Pancreas (tissue), 10 donors: ENCODE measurements around the gene ERC1. TPM values are rescaled to one million over a fixed set of nuclear protein-coding genes. Genes with fewer than 3 reads are reported as not detected.
"Not testable (repeated sequence)": the region's sequence is repeated elsewhere in the genome, so short reads cannot be mapped to it uniquely, and the experiment has no call there.

Source experiments
- ATAC-seq, 4 donors: fragments of 200-7000 bp; cut with Tn5 transposase; one replicate each; pipeline versions ENCODE4 v1.8.0 to v1.9.1; 2020; ENCODE audit warnings: mild to moderate bottlenecking in 4 of 4, moderate library complexity in 4 of 4
- DNase-seq, 6 donors: peaks; one replicate each; pipeline ENCODE4 v3.0.0-alpha.2; 2020
- FAIRE-seq: peaks from 2 replicates; lab custom pipeline; 2012; peaks lifted over from hg19 to GRCh38; lab: Jason Lieb, UNC
- H3K27ac ChIP-seq, 4 donors: fragments of 200-600 bp; sonication (generic); 1 replicate in 3 of 4; 2 replicates in 1 of 4; pipeline versions ENCODE4 v1.5.0 to v1.8.0; 2020
- H3K27me3 ChIP-seq, 4 donors: fragments of 200-600 bp; one replicate each; pipeline ENCODE4 v1.8.0; 2021
- H3K36me3 ChIP-seq, 3 donors: fragments of 200-600 bp; sonication (generic) in 1 of 3; one replicate each; pipeline versions ENCODE4 v1.5.0 to v1.8.0; 2020 to 2021
- H3K4me1 ChIP-seq, 3 donors: fragments of 200-600 bp; one replicate each; pipeline ENCODE4 v1.8.0; 2021
- H3K4me3 ChIP-seq, 4 donors: fragments of 200-600 bp; sonication (generic) in 2 of 4; one replicate each; pipeline versions ENCODE4 v1.5.0 to v1.8.0; 2020 to 2021
- H3K9me3 ChIP-seq, 4 donors: fragments of 200-600 bp; one replicate each; pipeline ENCODE4 v1.8.0; 2021
- WGBS, 2 donors: extraction: QIAGEN DNeasy Blood & Tissue Kit; methylation state at CpG; one replicate each; pipeline ENCODE4 v1.1.7; 2013; 5-methylcytosine and 5-hydroxymethylcytosine counted together
- intact Hi-C, 3 donors: fragments of 100-400 bp; cut with DNase I; formaldehyde crosslinking; loops; one replicate each; pipeline versions ENCODE4 v1.11.1 to v1.14.2; 2022
- polyA plus RNA-seq, 2 donors: library from polyadenylated mRNA; stranded (reverse); fragments of 200-250 nt; gene quantifications; one replicate each; pipeline ENCODE4 v1.2.3, GENCODE V29; 2013
- total RNA-seq, 6 donors: library from RNA; stranded (reverse); fragmentation: NEBNext Ultra II Directional in 4 of 6; extraction: Animal tissue kit (Norgen Biotek cat#: 25700) in 4 of 6; gene quantifications; one replicate each; pipeline versions ENCODE4 v1.2.1 to v1.2.4, GENCODE V29; 2021 to 2023
- TF ChIP-seq, protein P1 (sequence below), 4 donors: fragments of 200-600 bp; sonication (generic) in 3 of 4; IDR thresholded peaks; one replicate each; pipeline versions ENCODE4 v1.5.0 to v1.8.0; 2021; ENCODE audit warnings: antibody characterized with exemption in 4 of 4
- donor health status: healthy with polysubstance abuse.
- donor health status: DM: no; HTN: no; CAD: no; lungs with moderate emphysema.
- donor health status: DM: no; HTN: no; CAD: no.
- donor health status: control.
- donor health status: control.
- donor health status: Bipolar disorder and iron deficiency.
- donor health status: DM: yes; HTN: yes; CAD: no.
- donor health status: DM: no; HTN: no; CAD: no.
- donor health status: DM: no; HTN: no; CAD: no.
- donor health status: DM: yes; HTN: yes; CAD: no.

ERC1 gene
- total and polyA plus RNA-seq, 8 donors, result 4.1 to 41.4 (median 20.5) TPM

DNA sequence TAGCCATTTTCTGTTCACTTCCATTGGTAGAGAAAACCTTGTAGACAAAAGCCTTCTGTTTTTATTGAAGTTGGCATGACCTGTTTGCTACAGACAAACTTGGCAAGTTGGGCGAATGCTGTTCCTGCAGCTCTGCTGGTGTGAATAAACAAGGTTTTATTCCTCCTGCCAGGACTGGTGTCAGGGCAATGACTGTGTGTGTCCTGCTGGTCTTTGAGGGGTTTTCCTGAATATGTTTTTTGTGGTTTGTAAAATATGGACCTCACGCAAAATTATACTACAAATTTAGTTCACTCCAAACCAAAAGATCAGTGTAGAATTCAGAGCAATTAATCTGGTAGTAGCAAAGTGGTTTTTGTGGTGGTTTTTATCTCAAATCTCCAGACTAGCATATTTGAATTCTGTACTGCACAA lies 140.8 kb downstream of the ERC1 start:
- ATAC-seq (peak; percentile 55 to 82 (median 78)), DNase-seq (peak in 2 of 6 donors; percentile 52 to 64), FAIRE-seq (no peak)
- no peaks in the 10 kb centered on the region for H3K27me3 ChIP-seq
- intact Hi-C loops, result no loop called here
- H3K4me1 ChIP-seq, result peaks cover 10 to 18% (median 17%) of the 10 kb centered on the region in 3 donors
- H3K4me3 ChIP-seq, result no peak overlapping the region
- H3K36me3 ChIP-seq, result no peaks in the 10 kb centered on the region
- TF ChIP-seq, protein P1, sequence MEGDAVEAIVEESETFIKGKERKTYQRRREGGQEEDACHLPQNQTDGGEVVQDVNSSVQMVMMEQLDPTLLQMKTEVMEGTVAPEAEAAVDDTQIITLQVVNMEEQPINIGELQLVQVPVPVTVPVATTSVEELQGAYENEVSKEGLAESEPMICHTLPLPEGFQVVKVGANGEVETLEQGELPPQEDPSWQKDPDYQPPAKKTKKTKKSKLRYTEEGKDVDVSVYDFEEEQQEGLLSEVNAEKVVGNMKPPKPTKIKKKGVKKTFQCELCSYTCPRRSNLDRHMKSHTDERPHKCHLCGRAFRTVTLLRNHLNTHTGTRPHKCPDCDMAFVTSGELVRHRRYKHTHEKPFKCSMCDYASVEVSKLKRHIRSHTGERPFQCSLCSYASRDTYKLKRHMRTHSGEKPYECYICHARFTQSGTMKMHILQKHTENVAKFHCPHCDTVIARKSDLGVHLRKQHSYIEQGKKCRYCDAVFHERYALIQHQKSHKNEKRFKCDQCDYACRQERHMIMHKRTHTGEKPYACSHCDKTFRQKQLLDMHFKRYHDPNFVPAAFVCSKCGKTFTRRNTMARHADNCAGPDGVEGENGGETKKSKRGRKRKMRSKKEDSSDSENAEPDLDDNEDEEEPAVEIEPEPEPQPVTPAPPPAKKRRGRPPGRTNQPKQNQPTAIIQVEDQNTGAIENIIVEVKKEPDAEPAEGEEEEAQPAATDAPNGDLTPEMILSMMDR (IDR thresholded peaks at IDR 0.05), result no peak
- peak overlapping the region in 2 of 4 donors; percentile 66 to 69 for H3K27ac ChIP-seq
- 27% methylated on average over 2 of the region's 2 CpGs for WGBS, 2 donors
- no peaks in the 10 kb centered on the region for H3K9me3 ChIP-seq

DNA sequence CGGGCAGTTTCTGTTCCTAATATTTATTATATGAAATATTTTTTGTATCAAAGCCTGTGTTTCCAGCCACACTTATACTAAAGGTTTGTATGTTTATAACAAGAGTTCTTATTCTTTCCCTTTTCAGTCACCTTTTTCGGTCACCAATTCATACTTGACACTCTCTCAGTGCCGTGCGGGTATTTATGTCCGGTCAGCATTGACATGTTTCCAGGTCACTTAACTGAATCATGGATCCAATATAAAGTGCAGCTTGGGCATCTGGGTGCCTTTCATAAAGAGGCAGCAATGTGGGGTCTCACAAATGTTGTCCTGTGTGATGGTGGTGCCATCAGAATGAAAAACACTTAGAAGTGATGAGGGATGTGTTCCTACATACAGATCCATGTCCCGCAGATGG lies 141.3 kb downstream of the ERC1 start:
- DNase-seq, result no peak
- ATAC-seq, result no peak
- Histone ChIP-seq H3K4me1 (peaks cover 10 to 18% (median 17%) of the 10 kb centered on the region in 3 donors), H3K27me3 (no peaks in the 10 kb centered on the region), H3K9me3 (no peaks in the 10 kb centered on the region), H3K36me3 (no peaks in the 10 kb centered on the region), H3K27ac (peak overlapping the region in 2 of 4 donors; percentile 66 to 69), H3K4me3 (no peak overlapping the region)
- intact Hi-C loops, result no loop called here
- 63 to 70% methylated on average over 6 of the region's 6 CpGs for WGBS, 2 donors
- no peak for FAIRE-seq
- TF ChIP-seq, protein P1 (IDR thresholded peaks at IDR 0.05), result no peak

DNA sequence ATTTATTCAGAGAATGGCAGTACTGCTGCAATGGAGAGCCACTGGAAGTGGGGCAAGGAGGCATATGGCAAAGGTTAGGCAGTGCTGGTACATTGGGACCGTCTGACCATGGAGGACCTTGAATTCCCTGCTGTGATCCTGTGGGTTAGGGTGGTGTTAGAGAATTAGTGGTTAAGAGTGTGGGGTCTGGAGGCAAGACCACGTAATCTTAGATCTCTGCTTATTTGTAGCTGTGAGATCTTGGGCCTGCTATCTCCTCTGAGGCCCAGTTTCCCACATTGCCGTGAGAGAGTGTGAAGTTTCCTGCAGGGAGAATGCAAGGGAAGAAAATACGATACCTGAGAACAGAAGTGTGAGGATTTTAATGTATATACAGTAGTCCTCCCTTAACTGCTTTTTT lies 147.7 kb downstream of the ERC1 start:
- Histone ChIP-seq H3K9me3 (no peaks in the 10 kb centered on the region), H3K27me3 (no peaks in the 10 kb centered on the region), H3K4me1 (no peaks in the 10 kb centered on the region), H3K36me3 (no peaks in the 10 kb centered on the region), H3K27ac (no peak overlapping the region), H3K4me3 (no peak overlapping the region)
- DNase-seq (no peak), FAIRE-seq (no peak), ATAC-seq (no peak)
- intact Hi-C loops, result no loop called here
- TF ChIP-seq, protein P1 (IDR thresholded peaks at IDR 0.05), result no peak
- 95 to 97% methylated on average over 4 of the region's 4 CpGs for WGBS, 2 donors

DNA sequence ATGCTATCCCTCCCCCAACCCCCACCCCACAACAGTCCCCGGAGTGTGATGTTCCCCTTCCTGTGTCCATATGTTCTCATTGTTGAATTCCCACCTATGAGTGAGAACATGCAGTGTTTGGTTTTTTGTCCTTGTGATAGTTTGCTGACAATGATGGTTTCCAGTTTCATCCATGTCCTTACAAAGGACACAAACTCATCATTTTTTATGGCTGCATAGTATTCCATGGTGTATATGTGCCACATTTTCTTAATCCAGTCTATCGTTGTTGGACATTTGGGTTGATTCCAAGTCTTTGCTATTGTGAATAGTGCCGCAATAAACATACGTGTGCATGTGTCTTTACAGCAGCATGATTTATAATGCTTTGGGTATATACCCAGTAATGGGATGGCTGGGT lies 155.7 kb downstream of the ERC1 start:
- 98 to 100% methylated on average over 2 to 4 of the region's 4 CpGs for WGBS, 2 donors
- FAIRE-seq, H3K4me1 ChIP-seq, ATAC-seq, H3K4me3 ChIP-seq, DNase-seq, H3K9me3 ChIP-seq, H3K27me3 ChIP-seq, intact Hi-C loops, H3K27ac ChIP-seq, H3K36me3 ChIP-seq: not testable (repeated sequence)

DNA sequence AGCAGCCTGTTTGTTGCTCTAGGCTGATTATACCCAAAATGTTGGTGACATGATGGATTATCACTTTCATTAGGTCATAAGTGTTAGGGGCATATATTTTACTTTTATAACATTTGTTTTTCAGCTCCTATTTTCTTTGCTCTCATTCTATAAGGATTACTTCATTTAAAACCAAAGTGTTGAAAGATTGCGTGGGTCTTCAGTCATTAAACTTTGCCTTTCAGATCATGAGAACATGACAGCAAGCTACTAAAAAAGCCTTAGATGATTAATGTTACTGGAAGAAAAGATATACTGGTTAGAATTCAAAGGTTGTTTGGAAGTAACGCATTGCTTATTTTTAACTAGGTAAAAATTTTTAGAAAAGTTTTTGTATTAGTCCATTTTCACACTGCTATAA lies 156.8 kb downstream of the ERC1 start:
- Histone ChIP-seq H3K4me3 (no peak overlapping the region), H3K4me1 (no peaks in the 10 kb centered on the region), H3K36me3 (peaks cover 0 to 6% (median 0%) of the 10 kb centered on the region in 3 donors), H3K27me3 (no peaks in the 10 kb centered on the region), H3K27ac (no peak overlapping the region), H3K9me3 (no peaks in the 10 kb centered on the region)
- TF ChIP-seq, protein P1 (IDR thresholded peaks at IDR 0.05), result no peak
- DNase-seq (no peak), ATAC-seq (no peak), FAIRE-seq (no peak)
- intact Hi-C loops, result no loop called here
- WGBS, 2 donors, result 98 to 99% methylated on average over 2 of the region's 2 CpGs
